Neuronal stem cell (in vitro differentiated cells): ENCODE results near the gene REPS1.

Experiments used
- DNase-seq: peaks from one replicate; pipeline ENCODE4 v3.0.0-alpha.2; 2013; ENCODE audit warnings: low spot score
- H2AFZ ChIP-seq: one replicate; pipeline ENCODE4 v1.6.1; 2013; ENCODE audit warnings: mild to moderate bottlenecking, low read length, inconsistent platforms
- H2AK5ac ChIP-seq: 2 replicates; pipeline ENCODE4 v1.6.1; 2013; ENCODE audit warnings: low read depth, mild to moderate bottlenecking, inconsistent platforms, low read length, moderate library complexity, mixed read lengths
- H2BK120ac ChIP-seq: 2 replicates; pipeline ENCODE4 v1.6.1; 2013; ENCODE audit warnings: low read depth, mild to moderate bottlenecking, inconsistent platforms, low read length, moderate library complexity, mixed read lengths
- H2BK12ac ChIP-seq: one replicate; pipeline ENCODE4 v1.6.1; 2013; ENCODE audit warnings: low read length, inconsistent platforms
- H2BK15ac ChIP-seq: 2 replicates; pipeline ENCODE4 v1.6.1; 2013; ENCODE audit warnings: mild to moderate bottlenecking, low read length, inconsistent platforms, mixed read lengths
- H2BK5ac ChIP-seq: one replicate; pipeline ENCODE4 v1.6.1; 2013; ENCODE audit warnings: inconsistent platforms, mild to moderate bottlenecking, low read length, moderate library complexity
- H3K14ac ChIP-seq: one replicate; pipeline ENCODE4 v1.6.1; 2013; ENCODE audit warnings: low read length, inconsistent platforms
- H3K18ac ChIP-seq: 2 replicates; pipeline ENCODE4 v1.6.1; 2013; ENCODE audit warnings: low read length, inconsistent platforms
- H3K23ac ChIP-seq: 2 replicates; pipeline ENCODE4 v1.6.1; 2013; ENCODE audit warnings: low read depth, mild to moderate bottlenecking, mixed read lengths, low read length, inconsistent platforms; ENCODE audit not compliant: poor library complexity
- H3K27ac ChIP-seq: replicated peaks from 3 replicates; pipeline ENCODE4 v1.5.1; 2013; ENCODE audit warnings: low read length, inconsistent platforms
- H3K27me3 ChIP-seq, 3 experiments: 2 replicates each; pipeline ENCODE4 v1.6.1; 2013; ENCODE audit warnings: low read length in 3 of 3, mild to moderate bottlenecking in 2 of 3, inconsistent platforms in 1 of 3, low read depth in 1 of 3, mixed read lengths in 1 of 3, moderate library complexity in 1 of 3; ENCODE audit not compliant: control insufficient read depth in 3 of 3, insufficient read depth in 3 of 3
- H3K36me3 ChIP-seq, 2 donors: replicated peaks in 1 of 2; 2 replicates each; pipeline ENCODE4 v1.6.1; 2013; ENCODE audit warnings: low read length in 2 of 2; ENCODE audit not compliant: control insufficient read depth in 2 of 2, insufficient read depth in 2 of 2
- H3K4ac ChIP-seq: 2 replicates; pipeline ENCODE4 v1.6.1; 2013; ENCODE audit warnings: inconsistent platforms, mild to moderate bottlenecking, low read length, moderate library complexity
- H3K4me1 ChIP-seq, 2 donors: 1 replicate in 1 of 2; 2 replicates in 1 of 2; pipeline ENCODE4 v1.6.1; 2013; ENCODE audit warnings: low read length in 2 of 2, low read depth in 1 of 2; ENCODE audit not compliant: control insufficient read depth in 2 of 2, insufficient read depth in 1 of 2
- H3K4me2 ChIP-seq: one replicate; pipeline ENCODE4 v1.6.1; 2013; ENCODE audit warnings: mild to moderate bottlenecking, low read length, inconsistent platforms; ENCODE audit not compliant: insufficient read depth, poor library complexity, severe bottlenecking
- H3K4me3 ChIP-seq, 2 donors: 2 replicates each; pipeline ENCODE4 v1.5.1; 2013; ENCODE audit warnings: low read length in 2 of 2, mild to moderate bottlenecking in 2 of 2, inconsistent platforms in 1 of 2, moderate library complexity in 1 of 2
- H3K79me1 ChIP-seq: one replicate; pipeline ENCODE4 v1.6.1; 2013; ENCODE audit warnings: low read depth, mild to moderate bottlenecking, inconsistent platforms, low read length, moderate library complexity
- H3K9ac ChIP-seq: one replicate; pipeline ENCODE4 v1.6.1; 2013; ENCODE audit warnings: mild to moderate bottlenecking, low read depth, low read length, inconsistent platforms; ENCODE audit not compliant: poor library complexity
- H3K9me3 ChIP-seq, 2 donors: replicated peaks in 1 of 2; 2 replicates each; pipeline versions ENCODE3 to v1.6.1; 2013; ENCODE audit warnings: low read length in 2 of 2, mild to moderate bottlenecking in 2 of 2, inconsistent platforms in 1 of 2, low read depth in 1 of 2, mixed read lengths in 1 of 2, moderate library complexity in 1 of 2; ENCODE audit not compliant: control insufficient read depth in 2 of 2, insufficient read depth in 1 of 2
- H4K8ac ChIP-seq: one replicate; pipeline ENCODE4 v1.6.1; 2013; ENCODE audit warnings: low read depth, mild to moderate bottlenecking, inconsistent platforms, low read length, moderate library complexity
- H4K91ac ChIP-seq: one replicate; pipeline ENCODE4 v1.6.1; 2013; ENCODE audit warnings: low read length, low read depth, mild to moderate bottlenecking, inconsistent platforms; ENCODE audit not compliant: poor library complexity
- WGBS, 2 donors: extraction: QIAGEN DNeasy Blood & Tissue Kit; methylation state at CpG; one replicate each; pipeline ENCODE4 v1.1.7; 2013; ENCODE audit warnings: missing lambda C conversion rate in 2 of 2, mixed read lengths in 1 of 2; ENCODE audit not compliant: insufficient read length in 2 of 2, insufficient replicate concordance in 1 of 2; ENCODE audit errors: extremely low coverage in 2 of 2; 5-methylcytosine and 5-hydroxymethylcytosine counted together

The REPS1 gene

GRCh38 chr6:138868181-138868580 is 119.9 kb downstream of the REPS1 start:
- Histone ChIP-seq H3K9ac (no peak overlapping the region), H3K79me1 (no peaks in the 10 kb centered on the region), H3K4me1 (peaks cover 2 to 4% of the 10 kb centered on the region in 2 donors), H3K27me3 (no peaks in the 10 kb centered on the region), H3K4ac (no peak overlapping the region), H2BK15ac (no peak overlapping the region), H3K23ac (no peak overlapping the region), H3K36me3 (no peaks in the 10 kb centered on the region), H3K27ac (no peak overlapping the region), H2AK5ac (no peak overlapping the region), H4K91ac (no peak overlapping the region), H3K4me2 (no peak overlapping the region), H4K8ac (no peak overlapping the region), H2BK120ac (no peak overlapping the region), H3K18ac (no peak overlapping the region), H3K9me3 (no peaks in the 10 kb centered on the region), H2AFZ (no peak overlapping the region), H2BK5ac (no peak overlapping the region), H2BK12ac (no peak overlapping the region), H3K14ac (no peak overlapping the region), H3K4me3 (no peak overlapping the region)
- DNase-seq: no peak

GRCh38 chr6:138865480-138866109 is 122.5 kb downstream of the REPS1 start:
- no peak overlapping the region for H3K14ac ChIP-seq
- no peak overlapping the region for H3K18ac ChIP-seq
- no peak overlapping the region for H2BK15ac ChIP-seq
- H3K9me3 ChIP-seq: no peaks in the 10 kb centered on the region
- WGBS, 2 donors: 100% methylated on average over 1 of the region's 6 CpGs; no CpG with 5 or more reads in 1 of the 2 donors
- H3K4me3 ChIP-seq: no peak overlapping the region
- no peak overlapping the region for H3K27ac ChIP-seq
- H3K79me1 ChIP-seq: no peaks in the 10 kb centered on the region
- H3K4me2 ChIP-seq: no peak overlapping the region
- H3K4ac ChIP-seq: no peak overlapping the region
- H3K4me1 ChIP-seq: peaks cover 2 to 4% of the 10 kb centered on the region in 2 donors
- no peak overlapping the region for H2AFZ ChIP-seq
- no peak overlapping the region for H2BK12ac ChIP-seq
- H4K8ac ChIP-seq: no peak overlapping the region
- no peak overlapping the region for H3K23ac ChIP-seq
- DNase-seq: no peak
- no peak overlapping the region for H2BK5ac ChIP-seq
- H2AK5ac ChIP-seq: no peak overlapping the region
- H3K27me3 ChIP-seq: no peaks in the 10 kb centered on the region
- H4K91ac ChIP-seq: no peak overlapping the region
- H3K9ac ChIP-seq: no peak overlapping the region
- no peaks in the 10 kb centered on the region for H3K36me3 ChIP-seq
- no peak overlapping the region for H2BK120ac ChIP-seq

- Histone ChIP-seq H3K4me2 (no peak overlapping the region), H3K4me1 (peaks cover 2 to 3% of the 10 kb centered on the region in 2 donors), H3K9me3 (no peaks in the 10 kb centered on the region), H3K18ac (no peak overlapping the region), H3K9ac (no peak overlapping the region), H2BK120ac (no peak overlapping the region), H3K23ac (no peak overlapping the region), H2AFZ (no peak overlapping the region), H3K36me3 (no peaks in the 10 kb centered on the region), H3K4ac (no peak overlapping the region), H2BK5ac (no peak overlapping the region), H3K79me1 (no peaks in the 10 kb centered on the region), H3K27ac (no peak overlapping the region), H2BK12ac (no peak overlapping the region), H3K4me3 (no peak overlapping the region), H4K8ac (no peak overlapping the region), H3K27me3 (no peaks in the 10 kb centered on the region), H2BK15ac (no peak overlapping the region), H4K91ac (no peak overlapping the region), H3K14ac (no peak overlapping the region), H2AK5ac (no peak overlapping the region)
- WGBS, 2 donors: no CpG with 5 or more reads among the region's 6 CpGs
- no peak for DNase-seq
These were observed 123.6 kb downstream of the REPS1 start for GRCh38 chr6:138864343-138864890.

- H2AK5ac ChIP-seq: no peak overlapping the region
- no peak overlapping the region for H2BK12ac ChIP-seq
- H3K9me3 ChIP-seq: no peaks in the 10 kb centered on the region
- no peak overlapping the region for H3K4me2 ChIP-seq
- H3K9ac ChIP-seq: no peak overlapping the region
- H3K27ac ChIP-seq: no peak overlapping the region
- H3K23ac ChIP-seq: no peak overlapping the region
- no peaks in the 10 kb centered on the region for H3K27me3 ChIP-seq
- H3K18ac ChIP-seq: no peak overlapping the region
- no peaks in the 10 kb centered on the region for H3K79me1 ChIP-seq
- H3K36me3 ChIP-seq: no peaks in the 10 kb centered on the region
- H4K91ac ChIP-seq: no peak overlapping the region
- no CpG with 5 or more reads among the region's 9 CpGs for WGBS, 2 donors
- peaks cover 0 to 2% of the 10 kb centered on the region in 2 donors for H3K4me1 ChIP-seq
- H2AFZ ChIP-seq: no peak overlapping the region
- H3K4ac ChIP-seq: no peak overlapping the region
- no peak for DNase-seq
- no peak overlapping the region for H2BK15ac ChIP-seq
- no peak overlapping the region for H2BK5ac ChIP-seq
- no peak overlapping the region for H3K14ac ChIP-seq
- no peak overlapping the region for H3K4me3 ChIP-seq
- no peak overlapping the region for H2BK120ac ChIP-seq
- no peak overlapping the region for H4K8ac ChIP-seq
These were observed 124.7 kb downstream of the REPS1 start for GRCh38 chr6:138863321-138863720.
